ENCODE data around the gene ANKMY1. TPM values are rescaled to one million over a fixed set of nuclear protein-coding genes. Genes with fewer than 3 reads are reported as not detected.

The ANKMY1 gene
- total and polyA plus RNA-seq, 9 donors: 5.2 to 10.8 (median 7.7) TPM

- Histone ChIP-seq H3K27ac (ENCODE audit: low read length) (no peak overlapping the region), H3K36me3 (ENCODE audit: control insufficient read depth, insufficient read depth, low read length) (no peaks in the 10 kb centered on the region), H3K9me3 (replicated peaks; ENCODE audit: control insufficient read depth, low read depth, low read length) (no peaks in the 10 kb centered on the region), H3K27me3 (ENCODE audit: control insufficient read depth, insufficient read depth, low read length) (peaks cover 17% of the 10 kb centered on the region), H3K4me3 (ENCODE audit: low read length) (no peak overlapping the region), H3K4me1 (ENCODE audit: control insufficient read depth, insufficient read depth, low read length) (peaks cover 24% of the 10 kb centered on the region)
- 76% methylated on average over 8 of the region's 9 CpGs for WGBS (ENCODE audit: insufficient coverage)
- no peak for DNase-seq
Measured at GRCh38 chr2:240432430-240432819, 125.4 kb downstream of the ANKMY1 start.

DNA sequence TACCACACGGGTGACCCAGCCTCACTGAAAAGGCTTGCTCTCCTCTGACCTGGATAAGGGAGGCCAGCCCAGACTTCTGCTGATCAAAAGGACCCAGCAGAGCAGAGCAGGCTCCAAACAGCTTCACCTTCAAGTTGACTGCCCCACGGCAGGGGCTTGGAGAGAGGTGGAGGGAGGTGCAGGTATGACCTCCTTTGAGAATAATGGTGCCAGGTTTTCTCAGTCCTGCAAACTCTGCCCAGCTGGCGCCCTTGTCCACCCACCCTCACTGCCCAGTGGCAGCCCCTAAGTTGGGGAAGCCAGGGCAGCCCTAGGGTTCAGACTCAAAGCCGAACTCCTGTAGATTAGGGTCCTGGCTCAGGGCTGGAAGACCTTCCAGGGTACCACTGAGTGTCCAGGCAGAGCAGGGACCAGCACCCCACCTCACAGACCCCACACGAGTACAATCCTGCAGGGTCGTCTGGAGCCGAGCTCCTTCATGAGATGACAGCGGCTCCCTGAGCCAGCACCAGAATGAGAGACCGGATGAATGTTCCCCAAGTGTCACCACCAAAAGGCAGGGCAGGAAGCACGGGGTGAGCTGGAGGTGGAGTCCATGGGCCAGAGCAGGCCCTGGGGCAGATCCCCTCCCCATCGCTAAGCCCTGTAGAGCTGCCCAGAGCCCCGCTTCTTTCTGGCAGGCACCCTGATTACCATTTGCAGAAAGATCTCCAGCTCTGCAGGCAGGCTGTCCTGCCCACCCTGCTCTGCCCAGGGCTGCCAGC lies 125.9 kb downstream of the ANKMY1 start:
- Histone ChIP-seq H3K36me3 (ENCODE audit: control insufficient read depth, insufficient read depth, low read length) (no peaks in the 10 kb centered on the region), H3K27ac (ENCODE audit: low read length) (no peak overlapping the region), H3K27me3 (ENCODE audit: control insufficient read depth, insufficient read depth, low read length) (peaks cover 12% of the 10 kb centered on the region), H3K4me1 (ENCODE audit: control insufficient read depth, insufficient read depth, low read length) (peaks cover 18% of the 10 kb centered on the region), H3K9me3 (replicated peaks; ENCODE audit: control insufficient read depth, low read depth, low read length) (no peaks in the 10 kb centered on the region), H3K4me3 (ENCODE audit: low read length) (no peak overlapping the region)
- no peak for DNase-seq
- WGBS (ENCODE audit: insufficient coverage): 62% methylated on average over 7 of the region's 12 CpGs

- H3K27ac ChIP-seq (ENCODE audit: low read length): no peak overlapping the region
- no peak overlapping the region for H3K4me3 ChIP-seq (ENCODE audit: low read length)
- no peaks in the 10 kb centered on the region for H3K36me3 ChIP-seq (ENCODE audit: control insufficient read depth, insufficient read depth, low read length)
- peaks cover 7% of the 10 kb centered on the region for H3K27me3 ChIP-seq (ENCODE audit: control insufficient read depth, insufficient read depth, low read length)
- H3K4me1 ChIP-seq (ENCODE audit: control insufficient read depth, insufficient read depth, low read length): peaks cover 14% of the 10 kb centered on the region
- no peak for DNase-seq
- no peaks in the 10 kb centered on the region for H3K9me3 ChIP-seq (replicated peaks; ENCODE audit: control insufficient read depth, low read depth, low read length)
- 60% methylated on average over 2 of the region's 3 CpGs for WGBS (ENCODE audit: insufficient coverage)
Measured at GRCh38 chr2:240431271-240431660, 126.5 kb downstream of the ANKMY1 start.

DNA sequence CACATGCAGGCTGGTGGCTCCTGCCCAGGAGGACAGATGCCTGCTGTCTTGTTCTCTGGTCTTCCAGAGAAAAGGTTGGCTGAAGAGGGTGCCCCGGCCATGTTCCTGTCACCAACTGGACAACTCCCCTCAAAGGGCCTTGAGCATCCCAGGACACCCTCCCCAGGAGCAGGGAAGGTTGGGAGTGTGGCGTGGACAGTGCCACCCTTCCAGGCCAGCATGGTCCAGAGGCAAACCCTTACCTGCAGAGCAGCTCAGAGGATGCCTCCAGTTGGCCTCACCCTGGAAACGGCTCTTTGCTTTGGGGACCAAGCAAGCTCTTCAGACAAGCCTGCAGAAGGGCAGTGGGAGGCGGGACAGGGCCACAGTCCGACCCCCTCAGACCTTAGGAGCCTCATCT lies 127.2 kb downstream of the ANKMY1 start:
- Histone ChIP-seq H3K36me3 (ENCODE audit: control insufficient read depth, insufficient read depth, low read length) (no peaks in the 10 kb centered on the region), H3K4me1 (ENCODE audit: control insufficient read depth, insufficient read depth, low read length) (peaks cover 14% of the 10 kb centered on the region), H3K27ac (ENCODE audit: low read length) (no peak overlapping the region), H3K9me3 (replicated peaks; ENCODE audit: control insufficient read depth, low read depth, low read length) (peaks cover under 1% of the 10 kb centered on the region), H3K4me3 (ENCODE audit: low read length) (no peak overlapping the region), H3K27me3 (ENCODE audit: control insufficient read depth, insufficient read depth, low read length) (peaks cover 13% of the 10 kb centered on the region)
- WGBS (ENCODE audit: insufficient coverage): 45% methylated on average over 1 of the region's 5 CpGs
- no peak for DNase-seq

GRCh38 chr2:240429872-240430491 lies 127.8 kb downstream of the ANKMY1 start:
- Histone ChIP-seq H3K36me3 (ENCODE audit: control insufficient read depth, insufficient read depth, low read length) (no peaks in the 10 kb centered on the region), H3K4me3 (ENCODE audit: low read length) (no peak overlapping the region), H3K27me3 (ENCODE audit: control insufficient read depth, insufficient read depth, low read length) (peaks cover 14% of the 10 kb centered on the region), H3K4me1 (ENCODE audit: control insufficient read depth, insufficient read depth, low read length) (peaks cover 14% of the 10 kb centered on the region), H3K9me3 (replicated peaks; ENCODE audit: control insufficient read depth, low read depth, low read length) (peaks cover 2% of the 10 kb centered on the region), H3K27ac (ENCODE audit: low read length) (no peak overlapping the region)
- 54% methylated on average over 9 of the region's 14 CpGs for WGBS (ENCODE audit: insufficient coverage)
- no peak for DNase-seq

Other genes with a start within 250 kb of the ANKMY1 start
- 21.1 TPM for gene GPC1, start 122.3 kb downstream of the ANKMY1 start, total RNA-seq
- gene GPC1, start 122.3 kb downstream of the ANKMY1 start, polyA plus RNA-seq (ENCODE audit: insufficient read depth in 1 of 8, insufficient read length in 8 of 8, low replicate concordance in 1 of 8): 100 to 1,000 TPM in 4 of 8 donors, 10 to 100 TPM in 4; 85.1 to 111 (median 100) TPM
- gene DUSP28, start 2.4 kb upstream of the ANKMY1 start, total RNA-seq: 10.7 TPM
- 10 to 100 TPM in 4 of 8 donors, 1 to 10 TPM in 4; 6.6 to 13.5 (median 10.7) TPM for gene DUSP28, start 2.4 kb upstream of the ANKMY1 start, polyA plus RNA-seq (ENCODE audit: insufficient read depth in 1 of 8, insufficient read length in 8 of 8, low replicate concordance in 1 of 8)
- 13.6 TPM for gene RNPEPL1, start 10.5 kb upstream of the ANKMY1 start, total RNA-seq
- 10 to 100 TPM; 22.2 to 38.8 (median 33.0) TPM for gene RNPEPL1, start 10.5 kb upstream of the ANKMY1 start, polyA plus RNA-seq (ENCODE audit: insufficient read depth in 1 of 8, insufficient read length in 8 of 8, low replicate concordance in 1 of 8)
- gene CAPN10, start 28.7 kb upstream of the ANKMY1 start, total RNA-seq: 18.9 TPM
- 10 to 100 TPM; 14.2 to 23.6 (median 17.1) TPM for gene CAPN10, start 28.7 kb upstream of the ANKMY1 start, polyA plus RNA-seq (ENCODE audit: insufficient read depth in 1 of 8, insufficient read length in 8 of 8, low replicate concordance in 1 of 8)
- 1.1 TPM for gene GPR35, start 67.5 kb upstream of the ANKMY1 start, total RNA-seq
- 1 to 10 TPM in 5 of 8 donors, under 1 TPM in 3; 0.75 to 5.1 (median 1.9) TPM for gene GPR35, start 67.5 kb upstream of the ANKMY1 start, polyA plus RNA-seq (ENCODE audit: insufficient read depth in 1 of 8, insufficient read length in 8 of 8, low replicate concordance in 1 of 8)
- gene AQP12B, start 124.9 kb upstream of the ANKMY1 start, total RNA-seq: not detected
- 1 to 10 TPM in 4 of 8 donors, under 1 TPM in 4; 0.24 to 1.7 (median 1.0) TPM for gene AQP12B, start 124.9 kb upstream of the ANKMY1 start, polyA plus RNA-seq (ENCODE audit: insufficient read depth in 1 of 8, insufficient read length in 8 of 8, low replicate concordance in 1 of 8)
- gene AQP12A, start 133.9 kb upstream of the ANKMY1 start, total RNA-seq: not detected
- 1 to 10 TPM in 2 of 8 donors, under 1 TPM in 5, not detected in 1; 0.27 to 1.4 (median 0.86) TPM for gene AQP12A, start 133.9 kb upstream of the ANKMY1 start, polyA plus RNA-seq (ENCODE audit: insufficient read depth in 1 of 8, insufficient read length in 8 of 8, low replicate concordance in 1 of 8)